Measurements from ENCODE around the gene PHF2. TPM values are rescaled to one million over a fixed set of nuclear protein-coding genes. Genes with fewer than 3 reads are reported as not detected.

PHF2 gene
- total and polyA plus RNA-seq, 9 of the 15 experiments (the other 6 are each of a cell fraction or from before 2014, with no cell fraction given) = 0.37 to 14.4 (median 8.1) TPM

DNA sequence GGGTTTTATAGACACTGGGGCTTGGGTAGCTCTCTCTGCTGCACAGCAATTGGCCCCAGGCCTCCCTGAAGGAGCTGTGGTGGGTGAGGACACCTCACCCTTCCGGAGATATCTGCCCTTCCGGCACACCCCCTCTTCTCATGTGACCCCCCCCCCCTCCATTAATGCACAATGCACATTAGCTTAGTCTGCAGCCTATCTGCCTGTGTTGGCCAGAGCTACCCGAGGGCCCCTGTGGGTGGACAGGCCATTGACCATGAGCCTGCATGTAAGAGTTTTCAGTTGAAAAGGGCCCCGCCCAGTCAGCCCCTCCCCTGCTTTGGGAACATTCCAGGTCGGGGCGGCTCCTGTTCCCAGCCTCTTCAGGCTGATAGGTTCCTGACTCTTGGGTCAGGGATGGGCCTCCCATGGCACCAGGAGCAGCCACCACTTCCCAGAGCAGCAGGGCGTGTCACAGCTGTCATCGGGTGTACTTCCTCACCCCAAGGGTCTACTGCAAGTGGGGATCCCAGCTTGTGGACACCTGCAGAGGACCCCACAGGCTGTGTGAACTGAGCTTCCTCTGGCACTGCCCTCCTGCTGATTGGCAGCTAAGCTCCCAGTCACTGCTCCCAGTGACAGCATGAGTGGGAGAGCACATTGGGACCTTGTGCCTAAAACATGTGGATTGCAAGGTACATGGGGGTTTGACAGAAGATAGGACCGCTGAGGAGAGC is 17.8 kb downstream of the PHF2 start (continued):
- TF ChIP-seq, protein P1, sequence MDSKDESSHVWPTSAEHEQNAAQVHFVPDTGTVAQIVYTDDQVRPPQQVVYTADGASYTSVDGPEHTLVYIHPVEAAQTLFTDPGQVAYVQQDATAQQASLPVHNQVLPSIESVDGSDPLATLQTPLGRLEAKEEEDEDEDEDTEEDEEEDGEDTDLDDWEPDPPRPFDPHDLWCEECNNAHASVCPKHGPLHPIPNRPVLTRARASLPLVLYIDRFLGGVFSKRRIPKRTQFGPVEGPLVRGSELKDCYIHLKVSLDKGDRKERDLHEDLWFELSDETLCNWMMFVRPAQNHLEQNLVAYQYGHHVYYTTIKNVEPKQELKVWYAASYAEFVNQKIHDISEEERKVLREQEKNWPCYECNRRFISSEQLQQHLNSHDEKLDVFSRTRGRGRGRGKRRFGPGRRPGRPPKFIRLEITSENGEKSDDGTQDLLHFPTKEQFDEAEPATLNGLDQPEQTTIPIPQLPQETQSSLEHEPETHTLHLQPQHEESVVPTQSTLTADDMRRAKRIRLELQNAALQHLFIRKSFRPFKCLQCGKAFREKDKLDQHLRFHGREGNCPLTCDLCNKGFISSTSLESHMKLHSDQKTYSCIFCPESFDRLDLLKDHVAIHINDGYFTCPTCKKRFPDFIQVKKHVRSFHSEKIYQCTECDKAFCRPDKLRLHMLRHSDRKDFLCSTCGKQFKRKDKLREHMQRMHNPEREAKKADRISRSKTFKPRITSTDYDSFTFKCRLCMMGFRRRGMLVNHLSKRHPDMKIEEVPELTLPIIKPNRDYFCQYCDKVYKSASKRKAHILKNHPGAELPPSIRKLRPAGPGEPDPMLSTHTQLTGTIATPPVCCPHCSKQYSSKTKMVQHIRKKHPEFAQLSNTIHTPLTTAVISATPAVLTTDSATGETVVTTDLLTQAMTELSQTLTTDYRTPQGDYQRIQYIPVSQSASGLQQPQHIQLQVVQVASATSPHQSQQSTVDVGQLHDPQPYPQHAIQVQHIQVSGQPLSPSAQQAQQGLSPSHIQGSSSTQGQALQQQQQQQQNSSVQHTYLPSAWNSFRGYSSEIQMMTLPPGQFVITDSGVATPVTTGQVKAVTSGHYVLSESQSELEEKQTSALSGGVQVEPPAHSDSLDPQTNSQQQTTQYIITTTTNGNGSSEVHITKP (IDR thresholded peaks at IDR 0.05; ENCODE audit: partially characterized antibody) = peak; percentile 71
- TF ChIP-seq MAZ (CRISPR knock-in tag; conservative IDR thresholded peaks at IDR 0.05 in 1 of 2, IDR thresholded peaks at IDR 0.05 in 1 of 2) (peak in 1 of 2 experiments; percentile 39; a peak in 1 of 4 replicates), KLF1 (tag; IDR thresholded peaks at IDR 0.05) (peak; percentile 100), ETV1 (tag; conservative IDR thresholded peaks at IDR 0.05; ENCODE audit: low read depth) (peak; percentile 90), ARID1B (IDR thresholded peaks at IDR 0.05) (0 out of 2 replicates have a peak, but pooled peaks have one; percentile 16), RCOR1 (IDR thresholded peaks at IDR 0.05; ENCODE audit: borderline replicate concordance in 1 of 2, low read depth in 2 of 2, low read length in 2 of 2) (0 out of 4 replicates have a peak, but pooled peaks of 1 of the 2 experiments have one; percentile 36), EP300 (IDR thresholded peaks at IDR 0.05; ENCODE audit: low read length) (0 out of 2 replicates have a peak, but pooled peaks have one; percentile 7), ATF1 (CRISPR knock-in tag; IDR thresholded peaks at IDR 0.05) (no peak), ATF1 (tag; IDR thresholded peaks at IDR 0.05) (peak; percentile 21; the same call in 1 of the 2 replicates), MEIS2 (IDR thresholded peaks at IDR 0.05; ENCODE audit: partially characterized antibody) (peak; percentile 11), JUND (IDR thresholded peaks at IDR 0.05; ENCODE audit: borderline replicate concordance, low read depth, low read length) (peak; percentile 42; the same call in 1 of the 2 replicates), JUND (tag; IDR thresholded peaks at IDR 0.05; ENCODE audit: borderline replicate concordance, low read depth, low read length) (no peak; the same call in 2 of the 3 replicates), MITF (IDR thresholded peaks at IDR 0.05) (0 out of 2 replicates have a peak, but pooled peaks have one; percentile 38), MYC (IDR thresholded peaks at IDR 0.05; ENCODE audit: low read depth, low read length) (peak; percentile 15; the same call in 1 of the 2 replicates), MYC (CRISPR knock-in tag; IDR thresholded peaks at IDR 0.05; ENCODE audit: borderline replicate concordance, low read depth) (no peak)
- TF ChIP-seq, protein P2, sequence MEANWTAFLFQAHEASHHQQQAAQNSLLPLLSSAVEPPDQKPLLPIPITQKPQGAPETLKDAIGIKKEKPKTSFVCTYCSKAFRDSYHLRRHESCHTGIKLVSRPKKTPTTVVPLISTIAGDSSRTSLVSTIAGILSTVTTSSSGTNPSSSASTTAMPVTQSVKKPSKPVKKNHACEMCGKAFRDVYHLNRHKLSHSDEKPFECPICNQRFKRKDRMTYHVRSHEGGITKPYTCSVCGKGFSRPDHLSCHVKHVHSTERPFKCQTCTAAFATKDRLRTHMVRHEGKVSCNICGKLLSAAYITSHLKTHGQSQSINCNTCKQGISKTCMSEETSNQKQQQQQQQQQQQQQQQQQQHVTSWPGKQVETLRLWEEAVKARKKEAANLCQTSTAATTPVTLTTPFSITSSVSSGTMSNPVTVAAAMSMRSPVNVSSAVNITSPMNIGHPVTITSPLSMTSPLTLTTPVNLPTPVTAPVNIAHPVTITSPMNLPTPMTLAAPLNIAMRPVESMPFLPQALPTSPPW (CRISPR knock-in tag; IDR thresholded peaks at IDR 0.05) = peak; percentile 81
